SU-DHL-6 (cell line): Measurements from ENCODE around the gene EXO5.

Experiments used
- H2AFZ ChIP-seq: fragments of 200-600 bp; sonication (generic); 2 replicates; pipeline ENCODE4 v1.6.1; 2014; ENCODE audit warnings: low read depth, mild to moderate bottlenecking, moderate library complexity, mixed read lengths, antibody characterized with exemption, low read length; ENCODE audit not compliant: severe bottlenecking
- H3F3A ChIP-seq: fragments of 200-600 bp; shearing (Covaris generic); 2 replicates; pipeline ENCODE4 v1.6.0; 2016; ENCODE audit warnings: antibody characterized with exemption, mild to moderate bottlenecking; ENCODE audit not compliant: insufficient read depth
- H3K27ac ChIP-seq: fragments of 200-600 bp; sonication (generic); 2 replicates; pipeline ENCODE4 v1.5.1; 2016; ENCODE audit warnings: low read depth, mild to moderate bottlenecking, low read length, moderate library complexity, mixed read lengths
- H3K27me3 ChIP-seq: fragments of 200-600 bp; sonication (generic), shearing (Covaris generic); 2 replicates; pipeline ENCODE4 v1.6.0; 2014; ENCODE audit warnings: mild to moderate bottlenecking, low read length
- H3K36me3 ChIP-seq: fragments of 200-600 bp; sonication (generic); 2 replicates; pipeline ENCODE4 v1.6.1; 2014; ENCODE audit warnings: mild to moderate bottlenecking, low read length, mixed read lengths
- H3K4me2 ChIP-seq: fragments of 300-600, 200-600 bp; shearing (Covaris generic), sonication (generic); 2 replicates; pipeline ENCODE4 v1.6.0; 2014; ENCODE audit warnings: low read length, low read depth, mild to moderate bottlenecking; ENCODE audit not compliant: poor library complexity, severe bottlenecking
- H3K4me3 ChIP-seq: fragments of 200-600 bp; sonication (generic); 2 replicates; pipeline ENCODE4 v1.5.1; 2014; ENCODE audit warnings: antibody characterized with exemption, low read length, mild to moderate bottlenecking, mixed read lengths; ENCODE audit not compliant: insufficient read depth, poor library complexity, severe bottlenecking
- H3K79me2 ChIP-seq: fragments of 200-600 bp; sonication (generic); 2 replicates; pipeline ENCODE4 v1.6.1; 2014; ENCODE audit warnings: mild to moderate bottlenecking, low read length, moderate library complexity; ENCODE audit not compliant: insufficient read depth
- H3K9ac ChIP-seq: fragments of 200-600 bp; sonication (generic); 2 replicates; pipeline ENCODE4 v1.7.0; 2014; ENCODE audit warnings: mild to moderate bottlenecking, low read length
- H3K9me2 ChIP-seq: fragments of 200-600 bp; sonication (generic); replicated peaks from 2 replicates; pipeline ENCODE4 v1.6.1; 2014; ENCODE audit warnings: low read length; ENCODE audit not compliant: insufficient read depth
- H3K9me3 ChIP-seq: fragments of 200-600 bp; sonication (generic); 2 replicates; pipeline ENCODE4 v1.6.1; 2014; ENCODE audit warnings: low read length, mixed read lengths; ENCODE audit not compliant: insufficient read depth
- H4K20me1 ChIP-seq: fragments of 200-600 bp; sonication (generic); 2 replicates; pipeline ENCODE4 v1.6.1; 2014; ENCODE audit warnings: low read depth, mild to moderate bottlenecking, antibody characterized with exemption, low read length, moderate library complexity, mixed read lengths
- EZH2phosphoT487 ChIP-seq: fragments of 200-600 bp; sonication (generic), shearing (Covaris generic); conservative IDR thresholded peaks from 2 replicates; pipeline ENCODE4 v1.6.1; 2018; ENCODE audit warnings: mild to moderate bottlenecking, antibody characterized with exemption, low read length, moderate library complexity, mixed read lengths
- TF ChIP-seq, protein P1 (sequence below): fragments of 200-600 bp; sonication (generic); IDR thresholded peaks from one replicate; pipeline ENCODE4 v1.5.1; 2017; ENCODE audit warnings: antibody characterized with exemption, mild to moderate bottlenecking, low read length, moderate library complexity; ENCODE audit not compliant: insufficient read depth, poor library complexity, severe bottlenecking

The EXO5 gene

DNA sequence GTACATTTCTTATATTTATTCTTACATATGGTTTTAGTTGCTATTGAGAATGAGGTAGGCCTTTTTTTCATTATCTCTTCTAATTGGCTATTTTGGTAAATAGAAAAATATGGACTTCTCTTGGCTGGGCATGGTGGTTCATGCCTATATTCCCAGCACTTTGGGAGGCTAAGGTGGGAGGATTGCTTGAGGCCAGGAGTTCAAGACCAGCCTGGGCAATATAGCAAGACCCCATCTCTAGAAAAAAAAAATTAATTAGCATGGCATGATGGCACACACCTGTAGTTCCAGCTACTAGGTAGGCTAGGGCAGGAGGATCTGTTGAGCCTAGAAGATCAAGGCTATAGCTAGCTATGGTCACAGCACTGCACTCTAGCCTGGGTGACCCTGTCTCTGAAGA, 26.0 kb downstream of the EXO5 start:
- Histone ChIP-seq H3F3A (no peaks in the 10 kb centered on the region; the same call in 1 of the 2 replicates), H3K36me3 (peaks cover 6% of the 10 kb centered on the region; the same call in 1 of the 2 replicates), H4K20me1 (no peaks in the 10 kb centered on the region), H2AFZ (no peak overlapping the region), H3K9me3 (no peaks in the 10 kb centered on the region), H3K9ac (no peak overlapping the region), H3K4me2 (no peak overlapping the region), H3K9me2 (no peaks in the 10 kb centered on the region), H3K4me3 (no peak overlapping the region), H3K79me2 (peaks cover 5% of the 10 kb centered on the region; the same call in 1 of the 2 replicates), H3K27me3 (no peaks in the 10 kb centered on the region), H3K27ac (no peak overlapping the region)
- no peak for TF ChIP-seq EZH2phosphoT487
- TF ChIP-seq, protein P1, sequence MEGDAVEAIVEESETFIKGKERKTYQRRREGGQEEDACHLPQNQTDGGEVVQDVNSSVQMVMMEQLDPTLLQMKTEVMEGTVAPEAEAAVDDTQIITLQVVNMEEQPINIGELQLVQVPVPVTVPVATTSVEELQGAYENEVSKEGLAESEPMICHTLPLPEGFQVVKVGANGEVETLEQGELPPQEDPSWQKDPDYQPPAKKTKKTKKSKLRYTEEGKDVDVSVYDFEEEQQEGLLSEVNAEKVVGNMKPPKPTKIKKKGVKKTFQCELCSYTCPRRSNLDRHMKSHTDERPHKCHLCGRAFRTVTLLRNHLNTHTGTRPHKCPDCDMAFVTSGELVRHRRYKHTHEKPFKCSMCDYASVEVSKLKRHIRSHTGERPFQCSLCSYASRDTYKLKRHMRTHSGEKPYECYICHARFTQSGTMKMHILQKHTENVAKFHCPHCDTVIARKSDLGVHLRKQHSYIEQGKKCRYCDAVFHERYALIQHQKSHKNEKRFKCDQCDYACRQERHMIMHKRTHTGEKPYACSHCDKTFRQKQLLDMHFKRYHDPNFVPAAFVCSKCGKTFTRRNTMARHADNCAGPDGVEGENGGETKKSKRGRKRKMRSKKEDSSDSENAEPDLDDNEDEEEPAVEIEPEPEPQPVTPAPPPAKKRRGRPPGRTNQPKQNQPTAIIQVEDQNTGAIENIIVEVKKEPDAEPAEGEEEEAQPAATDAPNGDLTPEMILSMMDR = no peak

GRCh38 chr1:40535732-40536131, 27.2 kb downstream of the EXO5 start:
- no peak overlapping the region for H2AFZ ChIP-seq
- TF ChIP-seq EZH2phosphoT487 = no peak
- TF ChIP-seq, protein P1 = no peak
- H3K79me2 ChIP-seq = peaks cover 5% of the 10 kb centered on the region; the same call in 1 of the 2 replicates
- no peaks in the 10 kb centered on the region for H3K27me3 ChIP-seq
- H4K20me1 ChIP-seq = no peaks in the 10 kb centered on the region
- H3K4me2 ChIP-seq = no peak overlapping the region
- H3K9me3 ChIP-seq = no peaks in the 10 kb centered on the region
- no peak overlapping the region for H3K9ac ChIP-seq
- H3K36me3 ChIP-seq = peaks cover 6% of the 10 kb centered on the region; the same call in 1 of the 2 replicates
- no peaks in the 10 kb centered on the region for H3K9me2 ChIP-seq
- H3F3A ChIP-seq = no peaks in the 10 kb centered on the region; the same call in 1 of the 2 replicates
- no peak overlapping the region for H3K27ac ChIP-seq
- no peak overlapping the region for H3K4me3 ChIP-seq

DNA sequence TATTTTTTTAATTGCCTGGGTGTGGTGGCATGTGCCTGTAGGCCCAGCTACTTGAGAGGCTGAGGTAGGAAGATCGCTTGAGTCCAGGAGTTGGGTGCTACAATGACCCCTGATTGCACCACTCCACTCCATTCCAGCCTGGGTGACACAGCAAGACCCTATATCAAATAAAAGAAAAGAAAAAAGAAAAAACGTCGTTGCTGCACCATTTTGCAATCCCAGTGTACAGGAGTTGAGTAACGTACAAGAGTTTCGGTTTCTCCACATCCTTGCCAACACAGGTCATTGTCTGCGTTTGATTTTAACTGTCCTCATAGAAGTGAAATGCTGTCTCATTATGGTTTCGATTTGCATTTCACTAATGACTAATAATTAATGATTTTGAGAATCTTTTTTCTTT, 30.8 kb downstream of the EXO5 start:
- Histone ChIP-seq H3K79me2 (no peaks in the 10 kb centered on the region), H3F3A (no peaks in the 10 kb centered on the region), H3K9ac (no peak overlapping the region), H3K4me3 (no peak overlapping the region), H3K27ac (no peak overlapping the region), H2AFZ (no peak overlapping the region), H3K36me3 (peaks cover 26% of the 10 kb centered on the region), H3K9me2 (no peaks in the 10 kb centered on the region), H3K27me3 (no peaks in the 10 kb centered on the region), H4K20me1 (no peaks in the 10 kb centered on the region), H3K4me2 (no peak overlapping the region), H3K9me3 (no peaks in the 10 kb centered on the region)
- TF ChIP-seq, protein P1 = no peak
- TF ChIP-seq EZH2phosphoT487 = no peak

DNA sequence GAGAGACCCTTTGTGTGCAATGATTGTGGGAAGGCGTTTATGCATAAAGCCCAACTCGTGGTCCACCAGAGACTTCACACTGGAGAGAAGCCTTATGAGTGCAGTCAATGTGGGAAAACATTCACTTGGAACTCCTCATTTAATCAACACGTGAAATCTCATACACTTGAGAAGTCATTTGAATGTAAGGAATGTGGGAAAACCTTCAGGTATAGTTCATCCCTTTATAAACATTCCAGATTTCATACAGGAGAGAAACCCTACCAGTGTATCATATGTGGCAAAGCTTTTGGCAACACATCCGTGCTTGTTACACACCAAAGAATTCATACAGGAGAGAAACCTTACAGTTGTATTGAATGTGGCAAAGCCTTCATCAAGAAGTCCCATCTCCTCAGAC, 38.4 kb downstream of the EXO5 start:
- TF ChIP-seq EZH2phosphoT487 = no peak
- TF ChIP-seq, protein P1 = no peak
- H3K36me3 ChIP-seq = peaks cover 40% of the 10 kb centered on the region
- no peak overlapping the region for H3K27ac ChIP-seq

More for the DNA sequence above, 38.4 kb downstream of the EXO5 start:
- Histone ChIP-seq H3F3A (no peaks in the 10 kb centered on the region), H3K79me2 (no peaks in the 10 kb centered on the region), H2AFZ (no peak overlapping the region), H3K9me3 (peaks cover 6% of the 10 kb centered on the region; the same call in 1 of the 2 replicates), H3K4me3 (no peak overlapping the region), H3K27me3 (no peaks in the 10 kb centered on the region), H4K20me1 (no peaks in the 10 kb centered on the region), H3K9ac (no peak overlapping the region), H3K4me2 (no peak overlapping the region), H3K9me2 (no peaks in the 10 kb centered on the region)
